BLaER1 (cell line): ENCODE results near the gene GAPVD1.
A peak's percentile ranks its signal among the peaks of the same experiment; 100 is the strongest.
"Not testable (repeated sequence)": the region's sequence is repeated elsewhere in the genome, so short reads cannot be mapped to it uniquely, and the experiment has no call there.

ENCODE experiments used
- H3K27ac ChIP-seq: shearing (Covaris generic); formaldehyde crosslinking; 2 replicates; pipeline ENCODE4 v1.8.1; 2022
- H3K27me3 ChIP-seq: shearing (Covaris generic); formaldehyde crosslinking; 2 replicates; pipeline ENCODE4 v1.8.1; 2022
- H3K36me3 ChIP-seq: shearing (Covaris generic); formaldehyde crosslinking; 2 replicates; pipeline ENCODE4 v1.8.1; 2022
- H3K4me1 ChIP-seq: shearing (Covaris generic); formaldehyde crosslinking; 2 replicates; pipeline ENCODE4 v1.8.1; 2022
- H3K4me2 ChIP-seq: shearing (Covaris generic); formaldehyde crosslinking; 2 replicates; pipeline ENCODE4 v1.8.1; 2022
- H3K4me3 ChIP-seq: shearing (Covaris generic); formaldehyde crosslinking; 2 replicates; pipeline ENCODE4 v1.8.1; 2022
- H3K9ac ChIP-seq: shearing (Covaris generic); formaldehyde crosslinking; 2 replicates; pipeline ENCODE4 v1.8.1; 2022
- H3K9me3 ChIP-seq: shearing (Covaris generic); formaldehyde crosslinking; 2 replicates; pipeline ENCODE4 v1.8.1; 2022
- H4K20me1 ChIP-seq: shearing (Covaris generic); formaldehyde crosslinking; 2 replicates; pipeline ENCODE4 v1.8.1; 2022
- Cebpa-rat ChIP-seq: shearing (Covaris generic); IDR thresholded peaks from 2 replicates; pipeline ENCODE4 v1.8.1; 2022

The GAPVD1 gene

DNA sequence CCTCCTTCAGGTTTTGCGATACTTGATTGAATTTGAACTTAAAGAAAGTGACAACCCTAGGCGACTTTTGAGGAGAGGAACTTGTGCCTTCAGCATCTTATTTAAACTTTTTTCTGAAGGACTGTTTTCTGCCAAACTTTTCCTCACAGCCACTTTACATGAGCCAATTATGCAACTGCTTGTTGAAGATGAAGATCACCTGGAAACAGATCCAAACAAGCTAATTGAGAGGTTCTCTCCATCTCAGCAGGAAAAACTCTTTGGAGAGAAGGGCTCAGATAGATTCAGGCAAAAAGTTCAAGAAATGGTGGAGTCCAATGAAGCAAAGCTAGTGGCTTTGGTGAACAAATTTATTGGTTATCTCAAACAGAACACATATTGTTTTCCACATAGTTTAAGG, 40.6 kb downstream of the GAPVD1 start:
- TF ChIP-seq Cebpa-rat: no peak
- Histone ChIP-seq H3K4me3 (no peak overlapping the region), H3K9me3 (no peaks in the 10 kb centered on the region), H3K36me3 (peaks cover 94% of the 10 kb centered on the region), H3K4me2 (no peak overlapping the region), H3K9ac (no peak overlapping the region), H3K27me3 (no peaks in the 10 kb centered on the region), H3K4me1 (no peaks in the 10 kb centered on the region), H4K20me1 (peaks cover 64% of the 10 kb centered on the region), H3K27ac (no peak overlapping the region)

DNA sequence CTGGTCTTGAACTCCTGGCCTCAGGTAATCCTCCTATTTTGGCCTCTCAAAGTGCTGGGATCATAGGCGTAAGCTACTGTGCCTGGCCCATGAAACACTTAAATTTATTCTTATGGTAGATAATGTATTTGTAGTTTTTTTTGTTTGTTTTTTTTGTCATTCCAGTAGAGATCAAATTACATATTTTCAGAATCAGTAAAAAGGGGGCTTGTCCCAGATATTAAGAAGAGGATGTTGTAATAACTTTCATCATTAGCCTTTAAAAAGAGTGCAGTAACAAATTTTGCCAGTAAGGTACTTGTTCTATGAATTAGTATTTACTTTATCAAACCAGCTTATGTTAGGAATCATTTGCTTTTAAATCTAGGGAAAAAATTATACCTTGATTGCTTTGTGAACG, 42.6 kb downstream of the GAPVD1 start:
- Histone ChIP-seq H3K4me1 (no peaks in the 10 kb centered on the region), H3K4me3 (no peak overlapping the region), H3K27ac (no peak overlapping the region), H3K4me2 (no peak overlapping the region), H3K9me3 (no peaks in the 10 kb centered on the region), H4K20me1 (peaks cover 44% of the 10 kb centered on the region), H3K36me3 (peaks cover 93% of the 10 kb centered on the region), H3K27me3 (no peaks in the 10 kb centered on the region), H3K9ac (no peak overlapping the region)
- TF ChIP-seq Cebpa-rat: no peak

DNA sequence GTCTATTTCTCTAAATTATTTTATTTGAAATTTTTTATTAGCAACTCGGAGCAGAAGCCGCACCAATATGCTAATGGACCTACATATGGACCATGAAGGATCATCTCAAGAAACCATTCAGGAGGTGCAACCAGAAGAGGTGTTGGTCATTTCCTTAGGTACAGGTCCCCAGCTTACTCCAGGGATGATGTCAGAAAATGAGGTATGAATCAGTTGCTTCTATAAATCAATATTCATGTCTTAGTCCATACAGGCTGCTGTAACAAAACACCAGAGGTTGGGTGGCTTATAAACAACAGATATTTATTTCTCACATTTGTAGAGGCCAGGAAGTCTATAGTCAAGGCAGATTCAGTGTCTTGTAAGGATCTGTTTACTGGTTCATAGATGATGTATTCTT, 50.8 kb downstream of the GAPVD1 start:
- Histone ChIP-seq H3K36me3 (peaks cover 97% of the 10 kb centered on the region), H3K4me3 (no peak overlapping the region), H3K27me3 (no peaks in the 10 kb centered on the region), H3K27ac (no peak overlapping the region), H4K20me1 (no peaks in the 10 kb centered on the region), H3K4me1 (no peaks in the 10 kb centered on the region), H3K4me2 (no peak overlapping the region), H3K9ac (no peak overlapping the region), H3K9me3 (peaks cover 33% of the 10 kb centered on the region)
- no peak for TF ChIP-seq Cebpa-rat

DNA sequence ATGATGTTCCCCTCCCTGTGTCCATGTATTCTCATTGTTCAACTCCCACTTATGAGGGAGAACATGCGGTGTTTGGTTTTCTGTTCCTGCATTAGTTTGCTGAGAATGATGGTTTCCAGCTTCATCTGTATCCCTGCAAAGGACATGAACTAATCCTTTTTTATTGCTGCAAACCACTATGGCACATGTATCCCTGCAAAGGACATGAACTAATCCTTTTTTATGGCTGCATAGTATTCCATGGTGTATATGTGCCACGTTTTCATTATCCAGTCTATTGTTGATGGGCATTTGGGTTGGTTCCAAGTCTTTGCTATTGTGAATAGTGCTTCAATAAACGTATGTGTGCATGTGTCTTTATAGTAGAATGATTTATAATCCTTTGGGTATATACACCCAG, 54.7 kb downstream of the GAPVD1 start:
- not testable (repeated sequence) for H3K9ac ChIP-seq, H4K20me1 ChIP-seq, H3K27me3 ChIP-seq, H3K4me1 ChIP-seq, H3K27ac ChIP-seq, H3K4me2 ChIP-seq, H3K4me3 ChIP-seq
- Histone ChIP-seq H3K9me3 (peaks cover 42% of the 10 kb centered on the region), H3K36me3 (peaks cover 100% of the 10 kb centered on the region)

DNA sequence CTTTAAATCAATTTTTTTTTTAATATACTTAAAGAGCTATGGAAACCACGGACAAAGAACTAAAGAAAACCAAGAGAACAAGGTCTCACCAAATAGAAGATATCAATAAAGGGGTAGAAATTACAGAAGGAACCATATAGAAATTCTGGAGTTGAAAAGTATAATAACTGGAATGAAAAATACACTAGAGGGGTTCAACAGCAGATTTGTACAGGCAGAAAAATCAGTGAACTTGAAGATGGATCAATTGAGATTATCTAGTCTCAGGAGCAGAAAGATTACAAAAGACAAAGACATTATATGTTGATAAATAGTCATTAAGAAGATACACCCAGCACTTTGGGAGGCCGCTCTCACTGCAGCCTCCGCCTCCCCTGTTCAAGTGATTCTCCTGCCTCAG, 56.1 kb downstream of the GAPVD1 start:
- Histone ChIP-seq H3K27me3 (no peaks in the 10 kb centered on the region), H3K9me3 (peaks cover 42% of the 10 kb centered on the region), H3K4me3 (no peak overlapping the region), H3K27ac (no peak overlapping the region), H3K4me1 (no peaks in the 10 kb centered on the region), H3K9ac (no peak overlapping the region), H4K20me1 (no peaks in the 10 kb centered on the region), H3K4me2 (no peak overlapping the region), H3K36me3 (peaks cover 97% of the 10 kb centered on the region)
- TF ChIP-seq Cebpa-rat: no peak

DNA sequence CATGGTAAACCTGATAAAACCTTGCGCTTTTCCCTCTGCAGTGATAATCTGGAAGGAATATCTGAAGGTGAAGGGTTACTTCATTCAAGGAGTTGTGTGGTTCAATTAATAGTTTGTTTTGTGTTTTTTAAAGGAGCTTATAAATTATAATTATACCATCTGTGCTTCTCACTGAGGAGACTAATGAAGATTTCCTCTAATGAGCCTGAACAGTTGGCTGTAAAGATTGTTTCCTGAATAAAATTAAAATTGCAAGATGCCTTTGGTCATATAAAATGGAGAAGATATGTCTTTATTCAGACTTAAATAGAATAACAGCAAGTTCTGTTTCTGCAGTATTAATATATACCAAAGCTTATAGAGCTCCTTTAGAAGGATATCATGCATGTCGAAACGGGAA, 59.9 kb downstream of the GAPVD1 start:
- H3K4me3 ChIP-seq: no peak overlapping the region
- no peak overlapping the region for H3K4me2 ChIP-seq
- TF ChIP-seq Cebpa-rat: no peak
- H3K9ac ChIP-seq: no peak overlapping the region
- H4K20me1 ChIP-seq: no peaks in the 10 kb centered on the region
- no peak overlapping the region for H3K27ac ChIP-seq
- no peaks in the 10 kb centered on the region for H3K27me3 ChIP-seq
- H3K36me3 ChIP-seq: peaks cover 97% of the 10 kb centered on the region
- H3K4me1 ChIP-seq: no peaks in the 10 kb centered on the region
- peaks cover 18% of the 10 kb centered on the region for H3K9me3 ChIP-seq

DNA sequence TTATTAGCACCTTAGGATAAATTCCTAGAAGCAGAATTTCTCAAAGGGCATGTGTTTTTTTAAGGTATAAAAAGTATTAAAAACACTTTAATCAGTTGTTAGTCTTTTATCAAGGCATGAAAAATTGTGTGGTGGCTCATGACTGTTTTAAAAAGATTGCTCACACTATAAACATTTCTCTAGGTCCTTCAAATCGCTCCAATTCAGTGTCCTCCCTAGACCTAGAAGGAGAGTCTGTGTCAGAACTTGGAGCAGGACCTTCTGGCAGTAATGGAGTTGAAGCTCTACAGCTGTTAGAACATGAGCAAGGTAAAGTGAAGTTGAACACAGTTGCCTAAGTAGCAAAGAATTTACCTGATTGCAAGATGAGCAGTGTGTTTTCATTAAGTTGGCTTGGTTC, 62.0 kb downstream of the GAPVD1 start:
- H3K9me3 ChIP-seq: no peaks in the 10 kb centered on the region
- peaks cover 89% of the 10 kb centered on the region for H3K36me3 ChIP-seq
- H3K27me3 ChIP-seq: no peaks in the 10 kb centered on the region
- no peaks in the 10 kb centered on the region for H4K20me1 ChIP-seq
- no peak overlapping the region for H3K27ac ChIP-seq
- H3K4me2 ChIP-seq: no peak overlapping the region
- TF ChIP-seq Cebpa-rat: no peak
- H3K4me3 ChIP-seq: no peak overlapping the region
- H3K4me1 ChIP-seq: no peaks in the 10 kb centered on the region
- H3K9ac ChIP-seq: no peak overlapping the region

DNA sequence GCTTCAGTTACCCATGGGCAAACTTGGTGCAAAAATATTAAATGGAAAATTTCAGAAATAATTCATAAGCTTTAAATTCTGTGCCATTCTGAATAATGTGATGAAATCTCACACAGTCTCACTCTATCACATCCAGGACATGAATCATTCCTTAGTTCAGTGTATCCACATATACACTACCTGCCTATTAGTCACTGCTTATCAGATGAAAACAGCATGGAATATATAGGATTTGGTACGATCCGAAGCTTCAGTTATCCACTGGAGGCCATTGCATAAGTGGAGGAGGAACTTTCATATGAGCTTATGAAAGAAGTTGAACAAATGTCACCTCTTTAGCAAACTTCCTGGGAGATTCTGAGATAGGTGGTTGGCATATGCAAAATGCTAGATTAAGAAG, 64.2 kb downstream of the GAPVD1 start:
- Histone ChIP-seq H3K36me3 (peaks cover 88% of the 10 kb centered on the region), H3K9ac (no peak overlapping the region), H3K4me3 (no peak overlapping the region), H4K20me1 (no peaks in the 10 kb centered on the region; the same call in 1 of the 2 replicates), H3K4me1 (no peaks in the 10 kb centered on the region), H3K27me3 (no peaks in the 10 kb centered on the region), H3K9me3 (no peaks in the 10 kb centered on the region), H3K27ac (no peak overlapping the region), H3K4me2 (no peak overlapping the region)
- TF ChIP-seq Cebpa-rat: no peak

DNA sequence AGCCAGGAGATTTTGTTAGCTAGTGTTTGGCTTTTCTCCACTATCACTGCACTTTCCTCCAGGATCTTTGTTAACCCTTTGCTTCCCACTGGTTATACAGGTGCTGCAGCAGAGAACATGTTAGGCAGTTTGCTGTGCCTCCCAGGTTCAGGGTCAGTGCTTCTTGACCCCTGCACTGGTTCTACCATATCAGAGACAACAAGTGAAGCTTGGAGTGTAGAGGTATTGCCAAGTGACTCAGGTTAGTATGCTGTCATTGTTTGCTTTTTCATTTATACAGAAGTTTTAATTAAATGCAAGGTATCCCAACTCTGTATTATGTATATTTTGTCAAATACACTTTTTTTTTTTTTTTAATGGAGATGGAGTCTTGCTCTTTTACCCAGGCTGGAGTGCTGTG, 68.4 kb downstream of the GAPVD1 start:
- Histone ChIP-seq H3K4me2 (no peak overlapping the region), H3K4me1 (peaks cover 11% of the 10 kb centered on the region), H3K27ac (no peak overlapping the region), H3K36me3 (peaks cover 89% of the 10 kb centered on the region), H4K20me1 (no peaks in the 10 kb centered on the region; the same call in 1 of the 2 replicates), H3K27me3 (no peaks in the 10 kb centered on the region), H3K9ac (no peak overlapping the region), H3K9me3 (no peaks in the 10 kb centered on the region), H3K4me3 (no peak overlapping the region)
- no peak for TF ChIP-seq Cebpa-rat

DNA sequence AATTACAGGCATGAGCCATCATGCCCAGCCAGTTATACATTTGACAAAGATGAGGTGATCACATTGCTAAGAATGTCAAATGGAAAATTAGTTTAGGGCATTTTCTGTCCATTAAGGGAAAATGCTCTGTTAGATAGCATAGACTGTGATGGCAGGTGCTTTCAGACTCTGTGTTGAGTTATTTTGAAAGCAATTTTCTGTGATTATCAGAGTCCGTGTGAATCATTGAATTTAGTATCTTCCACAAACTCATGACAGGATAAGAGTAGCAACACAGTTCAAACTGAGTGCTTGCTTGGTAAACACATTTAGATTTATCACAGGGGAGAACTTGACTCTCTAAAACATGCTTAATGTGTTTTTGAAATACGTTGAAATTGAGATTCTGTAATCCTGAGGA, 69.0 kb downstream of the GAPVD1 start:
- H3K4me2 ChIP-seq: no peak overlapping the region
- H3K9ac ChIP-seq: no peak overlapping the region
- no peak for TF ChIP-seq Cebpa-rat
- no peaks in the 10 kb centered on the region for H3K27me3 ChIP-seq
- peaks cover 89% of the 10 kb centered on the region for H3K36me3 ChIP-seq
- peaks cover 11% of the 10 kb centered on the region for H3K4me1 ChIP-seq
- no peak overlapping the region for H3K4me3 ChIP-seq
- no peaks in the 10 kb centered on the region; the same call in 1 of the 2 replicates for H4K20me1 ChIP-seq
- H3K27ac ChIP-seq: no peak overlapping the region
- H3K9me3 ChIP-seq: no peaks in the 10 kb centered on the region

DNA sequence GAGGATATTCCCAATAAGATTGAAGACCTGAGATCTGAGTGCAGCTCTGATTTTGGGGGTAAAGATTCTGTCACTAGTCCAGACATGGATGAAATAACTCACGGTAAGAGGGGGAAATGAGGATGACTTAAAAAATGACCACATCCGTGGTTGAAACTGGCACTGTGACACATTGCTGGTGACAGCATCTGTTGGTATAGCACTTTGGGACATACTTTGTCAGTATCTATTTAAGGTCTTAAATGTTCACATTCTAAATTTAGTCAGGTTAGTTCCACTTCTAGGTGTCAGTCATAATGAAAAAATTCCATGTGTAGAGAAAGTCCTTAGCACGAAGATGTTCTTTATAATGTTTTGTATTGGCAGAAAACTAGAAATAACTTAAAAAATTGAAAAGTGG, 70.9 kb downstream of the GAPVD1 start:
- Histone ChIP-seq H3K9me3 (no peaks in the 10 kb centered on the region), H3K4me1 (peaks cover 11% of the 10 kb centered on the region), H3K9ac (no peak overlapping the region), H4K20me1 (no peaks in the 10 kb centered on the region; the same call in 1 of the 2 replicates), H3K4me2 (peak overlapping the region; percentile 4; the same call in 1 of the 2 replicates), H3K27me3 (no peaks in the 10 kb centered on the region), H3K4me3 (no peak overlapping the region), H3K27ac (no peak overlapping the region), H3K36me3 (peaks cover 87% of the 10 kb centered on the region)
- TF ChIP-seq Cebpa-rat: no peak
